K562 (cell line): ENCODE measurements around the gene FSTL4.

Experiments
- BHLHE40 ChIP-seq: IDR thresholded peaks from 2 replicates; pipeline ENCODE4 v1.6.1; 2011; ENCODE audit warnings: low read length, improper control_type of control experiment
- CTCF ChIP-seq, 3 experiments: IDR thresholded peaks in 2 of 3; conservative IDR thresholded peaks in 1 of 3; 2 replicates each; pipeline ENCODE4 v1.5.1; 2011 to 2012; ENCODE audit warnings: low read length in 3 of 3, mild to moderate bottlenecking in 3 of 3, control low read depth in 2 of 3, improper control_type of control experiment in 1 of 3, inconsistent platforms in 1 of 3, low read depth in 1 of 3, mixed read lengths in 1 of 3, moderate library complexity in 1 of 3; ENCODE audit not compliant: insufficient read depth in 2 of 3
- ZBTB34 ChIP-seq: fragments of 250-450 bp; sonication (Bioruptor Pico); IDR thresholded peaks from 2 replicates; pipeline ENCODE4 v1.8.0; 2021; ENCODE audit warnings: mild to moderate bottlenecking, moderate library complexity

DNA sequence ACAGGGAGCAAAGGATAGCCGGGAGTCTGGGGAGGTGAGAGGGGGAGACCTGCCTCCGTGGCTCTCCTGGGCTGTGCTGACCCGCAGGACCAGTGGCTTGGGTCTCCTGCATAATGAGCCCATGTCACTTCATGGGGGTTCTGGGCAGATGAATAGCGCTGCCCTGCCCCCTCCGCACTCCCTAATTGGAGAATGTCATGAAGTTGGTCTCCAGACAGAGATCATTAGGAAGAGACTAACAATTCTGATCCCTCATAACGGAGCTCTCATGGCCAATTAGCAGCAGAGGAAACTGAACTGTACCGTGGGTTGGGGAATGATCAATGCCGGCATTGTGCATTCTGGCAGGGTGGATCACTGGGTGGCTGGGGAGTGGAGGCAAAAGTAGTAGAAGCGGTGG, 186.1 kb downstream of the FSTL4 start:
- TF ChIP-seq BHLHE40 (no peak), ZBTB34 (CRISPR knock-in tag) (no peak), CTCF (IDR thresholded peaks at IDR 0.05 in 2 of 3, conservative IDR thresholded peaks at IDR 0.05 in 1 of 3; ENCODE audit: insufficient read depth in 2 of 3, low read depth in 1 of 3, low read length in 3 of 3) (no peak)
